Measurements from ENCODE around the gene TMEM244. TPM values are rescaled to one million over a fixed set of nuclear protein-coding genes. Genes with fewer than 3 reads are reported as not detected.
"Not testable (repeated sequence)": the region's sequence is repeated elsewhere in the genome, so short reads cannot be mapped to it uniquely, and the experiment has no call there.

The TMEM244 gene
- total and polyA plus RNA-seq, 7 experiments from 2014 or later, result not detected

- Mint-ChIP-seq H3K4me3 (no peak overlapping the region), H3K27ac (no peak overlapping the region), H3K4me1 (no peaks in the 10 kb centered on the region), H3K9me3 (peaks cover 0 to 8% (median 5%) of the 10 kb centered on the region in 11 donors), H3K36me3 (peaks cover 0 to 5% (median 0%) of the 10 kb centered on the region in 5 donors), H3K27me3 (peaks cover 0 to 11% (median 0%) of the 10 kb centered on the region in 5 donors)
- ATAC-seq (no peak), DNase-seq (no peak)
- Histone ChIP-seq H3K27me3 (ENCODE audit: control insufficient read depth in 2 of 2, insufficient read depth in 2 of 2, low read length in 2 of 2) (no peaks in the 10 kb centered on the region), H3K9me3 (ENCODE audit: control insufficient read depth in 2 of 3, low read length in 3 of 3) (no peaks in the 10 kb centered on the region), H3K36me3 (ENCODE audit: control insufficient read depth in 2 of 3, insufficient read depth in 3 of 3, low read length in 3 of 3) (no peaks in the 10 kb centered on the region), H3K4me3 (ENCODE audit: low read length) (no peak overlapping the region), H3K4me1 (ENCODE audit: control insufficient read depth in 2 of 2, insufficient read depth in 2 of 2, low read length in 2 of 2) (no peaks in the 10 kb centered on the region), H3K27ac (ENCODE audit: low read depth, low read length) (no peak overlapping the region)
- ChIA-PET POLR2A (no interaction called here), CTCF (interaction anchor here (0.6 kb wide), 1 partner anchor 1808 kb away, joined by 3 read pairs; no protein-coding TSS in a partner anchor)
- intact Hi-C loops (cut with micrococcal nuclease), result no loop called here
Observed at GRCh38 chr6:129832299-129832698, 28.8 kb downstream of the TMEM244 start.

GRCh38 chr6:129828229-129828628 is 32.9 kb downstream of the TMEM244 start:
- Histone ChIP-seq H3K9me3 (ENCODE audit: control insufficient read depth in 2 of 3, low read length in 3 of 3) (no peaks in the 10 kb centered on the region), H3K4me1 (ENCODE audit: control insufficient read depth in 2 of 2, insufficient read depth in 2 of 2, low read length in 2 of 2) (no peaks in the 10 kb centered on the region), H3K27me3 (ENCODE audit: control insufficient read depth in 2 of 2, insufficient read depth in 2 of 2, low read length in 2 of 2) (no peaks in the 10 kb centered on the region), H3K27ac (ENCODE audit: low read depth, low read length) (no peak overlapping the region), H3K36me3 (ENCODE audit: control insufficient read depth in 2 of 3, insufficient read depth in 3 of 3, low read length in 3 of 3) (no peaks in the 10 kb centered on the region), H3K4me3 (ENCODE audit: low read length) (no peak overlapping the region)
- Mint-ChIP-seq H3K4me1 (no peaks in the 10 kb centered on the region), H3K9me3 (peaks cover 0 to 1% (median 0%) of the 10 kb centered on the region in 11 donors), H3K36me3 (no peaks in the 10 kb centered on the region), H3K27ac (no peak overlapping the region), H3K27me3 (peaks cover 0 to 11% (median 0%) of the 10 kb centered on the region in 5 donors), H3K4me3 (no peak overlapping the region)
- DNase-seq (no peak), ATAC-seq (no peak)
- POLR2A ChIA-PET, result no interaction called here
- intact Hi-C loops (cut with micrococcal nuclease), result no loop called here
- CTCF ChIA-PET, result no interaction called here

DNA sequence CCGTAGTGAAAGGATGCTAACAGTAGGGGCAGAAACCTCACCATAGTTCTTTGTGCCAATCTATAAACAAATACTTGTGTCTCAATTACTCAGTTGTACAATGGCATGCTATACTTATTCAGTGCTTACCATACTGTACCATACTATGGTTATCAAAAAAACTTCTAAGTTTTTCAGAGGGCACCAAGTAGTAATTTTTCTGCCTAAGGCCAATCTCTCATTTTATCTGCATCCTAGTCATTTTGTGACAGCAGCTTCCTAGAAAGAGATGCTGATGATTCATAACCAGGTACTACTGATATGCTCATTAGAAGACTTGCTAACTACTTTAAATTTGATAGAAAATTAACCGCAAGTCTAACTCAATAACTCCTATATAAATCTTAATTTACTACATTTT is 42.9 kb downstream of the TMEM244 start:
- no peak for DNase-seq
- intact Hi-C loops (cut with micrococcal nuclease), result no loop called here
- H3K4me3 Mint-ChIP-seq, result no peak overlapping the region
- Histone ChIP-seq H3K4me1 (ENCODE audit: control insufficient read depth in 2 of 2, insufficient read depth in 2 of 2, low read length in 2 of 2) (no peaks in the 10 kb centered on the region), H3K27me3 (ENCODE audit: control insufficient read depth in 2 of 2, insufficient read depth in 2 of 2, low read length in 2 of 2) (no peaks in the 10 kb centered on the region), H3K36me3 (ENCODE audit: control insufficient read depth in 2 of 3, insufficient read depth in 3 of 3, low read length in 3 of 3) (no peaks in the 10 kb centered on the region), H3K4me3 (ENCODE audit: low read length) (no peak overlapping the region), H3K27ac (ENCODE audit: low read depth, low read length) (no peak overlapping the region), H3K9me3 (ENCODE audit: control insufficient read depth in 2 of 3, low read length in 3 of 3) (no peaks in the 10 kb centered on the region)
- H3K4me1 Mint-ChIP-seq, result peaks cover 0 to 10% (median 0%) of the 10 kb centered on the region in 7 donors
- CTCF ChIA-PET, result no interaction called here
- H3K36me3 Mint-ChIP-seq, result no peaks in the 10 kb centered on the region
- ATAC-seq, result no peak
- no peaks in the 10 kb centered on the region for H3K9me3 Mint-ChIP-seq
- H3K27ac Mint-ChIP-seq, result no peak overlapping the region
- H3K27me3 Mint-ChIP-seq, result peaks cover 11 to 29% (median 24%) of the 10 kb centered on the region in 5 donors
- POLR2A ChIA-PET, result no interaction called here

- Mint-ChIP-seq H3K4me3 (no peak overlapping the region), H3K27ac (no peak overlapping the region), H3K4me1 (peaks cover 0 to 10% (median 0%) of the 10 kb centered on the region in 7 donors), H3K36me3 (no peaks in the 10 kb centered on the region), H3K9me3 (no peaks in the 10 kb centered on the region), H3K27me3 (peaks cover 11 to 29% (median 24%) of the 10 kb centered on the region in 5 donors)
- no peak overlapping the region for H3K4me3 ChIP-seq (ENCODE audit: low read length)
- no peaks in the 10 kb centered on the region for H3K27me3 ChIP-seq (ENCODE audit: control insufficient read depth in 2 of 2, insufficient read depth in 2 of 2, low read length in 2 of 2)
- H3K27ac ChIP-seq (ENCODE audit: low read depth, low read length), result no peak overlapping the region
- POLR2A ChIA-PET, result no interaction called here
- no peak for ATAC-seq
- CTCF ChIA-PET, result no interaction called here
- intact Hi-C loops (cut with micrococcal nuclease), result no loop called here
- no peaks in the 10 kb centered on the region for H3K9me3 ChIP-seq (ENCODE audit: control insufficient read depth in 2 of 3, low read length in 3 of 3)
- no peaks in the 10 kb centered on the region for H3K36me3 ChIP-seq (ENCODE audit: control insufficient read depth in 2 of 3, insufficient read depth in 3 of 3, low read length in 3 of 3)
- DNase-seq, result no peak
- H3K4me1 ChIP-seq (ENCODE audit: control insufficient read depth in 2 of 2, insufficient read depth in 2 of 2, low read length in 2 of 2), result no peaks in the 10 kb centered on the region
Observed at GRCh38 chr6:129817821-129818220, 43.3 kb downstream of the TMEM244 start.

DNA sequence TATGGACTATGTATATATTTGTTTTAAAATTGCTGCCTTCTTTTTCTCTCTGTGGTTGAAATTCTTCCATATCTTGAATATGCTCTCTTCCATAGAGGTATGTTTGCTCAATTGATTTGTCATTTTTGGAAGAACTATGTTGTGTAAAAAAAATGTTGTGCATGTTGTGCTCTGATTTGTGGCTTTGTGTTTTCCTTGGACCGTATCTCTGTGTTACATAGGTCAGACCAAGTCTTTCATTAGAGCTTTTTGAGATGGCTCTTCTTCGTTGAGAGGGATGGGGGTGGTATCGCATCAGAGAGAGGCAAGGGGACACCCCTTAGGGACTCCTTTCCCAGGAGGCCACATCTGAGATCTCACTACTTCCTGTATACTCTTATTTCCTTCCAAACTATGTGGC is 43.8 kb downstream of the TMEM244 start:
- H3K27me3 Mint-ChIP-seq, result peaks cover 11 to 29% (median 24%) of the 10 kb centered on the region in 5 donors
- intact Hi-C loops (cut with micrococcal nuclease), result no loop called here

DNA sequence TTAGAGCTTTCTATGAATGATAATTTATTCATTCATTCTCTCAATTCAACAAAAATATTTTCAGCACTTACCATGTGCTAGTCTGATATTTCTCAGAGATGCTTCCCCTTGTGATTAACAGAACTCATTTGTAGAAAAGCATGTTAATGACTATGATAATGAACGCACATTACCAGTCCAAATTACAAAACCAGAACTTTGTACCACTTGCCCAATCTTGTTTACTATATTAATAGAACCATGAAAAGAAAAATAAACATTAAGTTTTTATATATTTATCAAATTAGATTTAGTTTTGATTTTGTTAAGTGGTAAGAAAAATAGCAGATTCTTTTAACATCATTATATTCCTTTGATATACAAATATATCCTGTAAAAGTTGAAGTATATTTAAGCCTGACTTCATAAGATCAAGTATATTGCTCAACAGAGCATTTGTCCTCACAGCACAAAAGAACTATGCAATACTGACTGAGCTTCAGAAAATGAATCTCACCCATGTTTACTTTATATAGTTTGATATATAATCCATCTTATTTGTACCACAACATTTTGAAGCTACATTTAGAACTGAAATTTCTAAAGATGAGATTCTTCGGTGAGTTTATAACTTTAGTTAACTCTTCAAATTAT is 48.9 kb downstream of the TMEM244 start:
- H3K27me3 ChIP-seq (ENCODE audit: control insufficient read depth in 2 of 2, insufficient read depth in 2 of 2, low read length in 2 of 2), result no peaks in the 10 kb centered on the region
- Mint-ChIP-seq H3K27ac (no peak overlapping the region), H3K4me3 (no peak overlapping the region), H3K9me3 (peaks cover 0 to 8% (median 0%) of the 10 kb centered on the region in 11 donors), H3K36me3 (no peaks in the 10 kb centered on the region), H3K4me1 (peaks cover 0 to under 1% (median 0%) of the 10 kb centered on the region in 7 donors), H3K27me3 (peaks cover 4 to 44% (median 11%) of the 10 kb centered on the region in 5 donors)
- ATAC-seq (no peak), DNase-seq (no peak)
- H3K4me3 ChIP-seq (ENCODE audit: low read length), result no peak overlapping the region
- H3K4me1 ChIP-seq (ENCODE audit: control insufficient read depth in 2 of 2, insufficient read depth in 2 of 2, low read length in 2 of 2), result no peaks in the 10 kb centered on the region
- ChIA-PET CTCF (no interaction called here), POLR2A (no interaction called here)
- no peaks in the 10 kb centered on the region for H3K9me3 ChIP-seq (ENCODE audit: control insufficient read depth in 2 of 3, low read length in 3 of 3)
- intact Hi-C loops (cut with micrococcal nuclease), result no loop called here
- no peaks in the 10 kb centered on the region for H3K36me3 ChIP-seq (ENCODE audit: control insufficient read depth in 2 of 3, insufficient read depth in 3 of 3, low read length in 3 of 3)
- no peak overlapping the region for H3K27ac ChIP-seq (ENCODE audit: low read depth, low read length)

More for the DNA sequence above, 43.8 kb downstream of the TMEM244 start:
- Mint-ChIP-seq H3K4me3 (no peak overlapping the region), H3K4me1 (peaks cover 0 to 10% (median 0%) of the 10 kb centered on the region in 7 donors), H3K27ac (no peak overlapping the region), H3K36me3 (no peaks in the 10 kb centered on the region), H3K9me3 (no peaks in the 10 kb centered on the region)
- no peak for DNase-seq
- H3K4me3 ChIP-seq (ENCODE audit: low read length), result no peak overlapping the region
- H3K36me3 ChIP-seq (ENCODE audit: control insufficient read depth in 2 of 3, insufficient read depth in 3 of 3, low read length in 3 of 3), result no peaks in the 10 kb centered on the region
- ChIA-PET CTCF (no interaction called here), POLR2A (no interaction called here)
- no peaks in the 10 kb centered on the region for H3K4me1 ChIP-seq (ENCODE audit: control insufficient read depth in 2 of 2, insufficient read depth in 2 of 2, low read length in 2 of 2)
- ATAC-seq, result no peak
- H3K9me3 ChIP-seq (ENCODE audit: control insufficient read depth in 2 of 3, low read length in 3 of 3), result no peaks in the 10 kb centered on the region
- H3K27me3 ChIP-seq (ENCODE audit: control insufficient read depth in 2 of 2, insufficient read depth in 2 of 2, low read length in 2 of 2), result no peaks in the 10 kb centered on the region
- H3K27ac ChIP-seq (ENCODE audit: low read depth, low read length), result no peak overlapping the region

- H3K27ac ChIP-seq (ENCODE audit: low read depth, low read length); DNase-seq; H3K4me3 Mint-ChIP-seq; H3K36me3 Mint-ChIP-seq; H3K27me3 ChIP-seq (ENCODE audit: control insufficient read depth in 2 of 2, insufficient read depth in 2 of 2, low read length in 2 of 2); H3K4me3 ChIP-seq (ENCODE audit: low read length); intact Hi-C loops (cut with micrococcal nuclease); POLR2A ChIA-PET; H3K9me3 ChIP-seq (ENCODE audit: control insufficient read depth in 2 of 3, low read length in 3 of 3); H3K4me1 ChIP-seq (ENCODE audit: control insufficient read depth in 2 of 2, insufficient read depth in 2 of 2, low read length in 2 of 2); H3K27ac Mint-ChIP-seq; H3K36me3 ChIP-seq (ENCODE audit: control insufficient read depth in 2 of 3, insufficient read depth in 3 of 3, low read length in 3 of 3); CTCF ChIA-PET; ATAC-seq; H3K4me1 Mint-ChIP-seq: not testable (repeated sequence)
- H3K9me3 Mint-ChIP-seq, result peaks cover 0 to 20% (median 4%) of the 10 kb centered on the region in 11 donors
- H3K27me3 Mint-ChIP-seq, result peaks cover 0 to 37% (median 6%) of the 10 kb centered on the region in 5 donors
Observed at GRCh38 chr6:129807141-129807540, 54.0 kb downstream of the TMEM244 start.

All from naive thymus-derived CD4-positive, alpha-beta T cell (primary cell).